Activated naive CD8-positive, alpha-beta T cell treated with anti-CD3 and anti-CD28 coated beads, Interleukin-2, amount 10 ng/mL, durations not matched to agents 7 days and 5 days (primary cell): ENCODE results near the gene SH3BP1. TPM values are rescaled to one million over a fixed set of nuclear protein-coding genes. Genes with fewer than 3 reads are reported as not detected.
"Not testable (repeated sequence)": the region's sequence is repeated elsewhere in the genome, so short reads cannot be mapped to it uniquely, and the experiment has no call there.

ENCODE experiments used
- ATAC-seq: fragments of 150-1000 bp; cut with Tn5 transposase; one replicate; pipeline ENCODE4 v1.10.0; 2021; ENCODE audit warnings: low read depth, moderate library complexity
- POLR2A ChIA-PET: fragments of 350-600 bp; sonication (Branson Sonifier 250); formaldehyde crosslinking; loops from one replicate; lab custom pipeline; 2021; ENCODE audit warnings: antibody characterized with exemption; lab: Charles Lee
- DNase-seq: peaks from one replicate; pipeline ENCODE4 v3.0.0; 2021
- H3K27ac Mint-ChIP-seq: one replicate; pipeline ENCODE4 v1.8.0; 2022; ENCODE audit warnings: mild to moderate bottlenecking, mixed read lengths
- H3K27me3 Mint-ChIP-seq: one replicate; pipeline ENCODE4 v1.8.0; 2022; ENCODE audit warnings: mild to moderate bottlenecking, moderate library complexity, mixed read lengths
- H3K36me3 Mint-ChIP-seq: one replicate; pipeline ENCODE4 v1.8.0; 2021; ENCODE audit warnings: mild to moderate bottlenecking, mixed read lengths
- H3K4me1 Mint-ChIP-seq: one replicate; pipeline ENCODE4 v1.8.0; 2021; ENCODE audit warnings: mixed read lengths
- H3K4me3 Mint-ChIP-seq: one replicate; pipeline ENCODE4 v1.8.0; 2022; ENCODE audit warnings: mild to moderate bottlenecking, moderate library complexity, mixed read lengths
- H3K9me3 Mint-ChIP-seq: one replicate; pipeline ENCODE4 v1.8.0; 2021; ENCODE audit warnings: mixed read lengths
- total RNA-seq, 2 experiments: library from RNA; stranded (reverse); gene quantifications; one replicate each; pipeline ENCODE4 v1.2.3, GENCODE V29; 2021

Gene SH3BP1
- 100 to 1,000 TPM; 157 to 169 TPM for total RNA-seq

GRCh38 chr22:37639070-37639760, at the start of gene SH3BP1:
SH3BP1 (plus strand) TSS chr22:37639669; CDS start chr22:37639788, 119 bp downstream.
- H3K36me3 Mint-ChIP-seq = peaks cover 18% of the 10 kb centered on the region
- H3K4me3 Mint-ChIP-seq = peak within 1 kb of the TSS; percentile 100
- peaks cover 59% of the 10 kb centered on the region for H3K4me1 Mint-ChIP-seq
- no peaks in the 10 kb centered on the region for H3K27me3 Mint-ChIP-seq
- POLR2A ChIA-PET = interaction anchor here (0.6 to 5.8 kb wide), 5 partner anchors 12 to 1266 kb away, joined by 3 to 51 read pairs (median 16); partner anchors contain the start of genes GGA1, LGALS1 and PDXP
- DNase-seq = peak; percentile 84
- ATAC-seq = peak; percentile 51
- no peaks in the 10 kb centered on the region for H3K9me3 Mint-ChIP-seq
- peak within 1 kb of the TSS; percentile 100 for H3K27ac Mint-ChIP-seq

- DNase-seq, H3K27ac Mint-ChIP-seq, H3K36me3 Mint-ChIP-seq, ATAC-seq, H3K9me3 Mint-ChIP-seq, H3K4me3 Mint-ChIP-seq: not testable (repeated sequence)
- Mint-ChIP-seq H3K27me3 (peaks cover 10% of the 10 kb centered on the region), H3K4me1 (peaks cover 11% of the 10 kb centered on the region)
- POLR2A ChIA-PET = interaction anchor here (0.6 to 0.9 kb wide), 3 partner anchors 17 to 1049 kb away, joined by 3 to 6 read pairs (median 3); no protein-coding TSS in a partner anchor
Observed at GRCh38 chr22:37591081-37591480, 48.4 kb upstream of the SH3BP1 start.

- Mint-ChIP-seq H3K4me1 (peaks cover 11% of the 10 kb centered on the region), H3K9me3 (no peaks in the 10 kb centered on the region), H3K27ac (peak overlapping the region; percentile 84), H3K27me3 (peaks cover 10% of the 10 kb centered on the region), H3K4me3 (peak overlapping the region; percentile 79), H3K36me3 (no peaks in the 10 kb centered on the region)
- ATAC-seq (peak; percentile 9), DNase-seq (no peak)
- POLR2A ChIA-PET = interaction anchor here (0.7 to 1.8 kb wide), 12 partner anchors 11 to 1050 kb away, joined by 3 to 18 read pairs (median 4); partner anchors contain the start of genes GGA1 and LGALS2
Observed at GRCh38 chr22:37591823-37592404, 47.6 kb upstream of the SH3BP1 start.

- POLR2A ChIA-PET = no interaction called here
- Mint-ChIP-seq H3K4me3 (no peak overlapping the region), H3K27me3 (peaks cover 9% of the 10 kb centered on the region), H3K4me1 (peaks cover 11% of the 10 kb centered on the region), H3K9me3 (no peaks in the 10 kb centered on the region), H3K27ac (no peak overlapping the region), H3K36me3 (no peaks in the 10 kb centered on the region)
- no peak for ATAC-seq
- DNase-seq = no peak
Observed at GRCh38 chr22:37594237-37594636, 45.2 kb upstream of the SH3BP1 start.

GRCh38 chr22:37599153-37599552, 40.3 kb upstream of the SH3BP1 start:
- H3K9me3 Mint-ChIP-seq = no peaks in the 10 kb centered on the region
- POLR2A ChIA-PET = no interaction called here

GRCh38 chr22:37601203-37601539, 38.3 kb upstream of the SH3BP1 start:
- H3K27ac Mint-ChIP-seq = no peak overlapping the region
- no peaks in the 10 kb centered on the region for H3K9me3 Mint-ChIP-seq
- no peak overlapping the region for H3K4me3 Mint-ChIP-seq
- no peaks in the 10 kb centered on the region for H3K36me3 Mint-ChIP-seq
- peaks cover 24% of the 10 kb centered on the region for H3K27me3 Mint-ChIP-seq
- POLR2A ChIA-PET = no interaction called here
- no peak for ATAC-seq
- DNase-seq = no peak
- H3K4me1 Mint-ChIP-seq = peaks cover 22% of the 10 kb centered on the region

More at GRCh38 chr22:37599153-37599552, 40.3 kb upstream of the SH3BP1 start:
- Mint-ChIP-seq H3K36me3 (no peaks in the 10 kb centered on the region), H3K27me3 (peaks cover 25% of the 10 kb centered on the region), H3K27ac (no peak overlapping the region), H3K4me1 (peaks cover 6% of the 10 kb centered on the region), H3K4me3 (no peak overlapping the region)
- ATAC-seq = no peak
- no peak for DNase-seq

- peaks cover 23% of the 10 kb centered on the region for H3K4me1 Mint-ChIP-seq
- H3K4me3 Mint-ChIP-seq = no peak overlapping the region
- H3K27ac Mint-ChIP-seq = no peak overlapping the region
- H3K36me3 Mint-ChIP-seq = no peaks in the 10 kb centered on the region
- peaks cover 24% of the 10 kb centered on the region for H3K27me3 Mint-ChIP-seq
- POLR2A ChIA-PET = no interaction called here
- H3K9me3 Mint-ChIP-seq = no peaks in the 10 kb centered on the region
- DNase-seq (no peak), ATAC-seq (no peak)
Observed at GRCh38 chr22:37601540-37602442, 37.7 kb upstream of the SH3BP1 start.

- Mint-ChIP-seq H3K27me3 (peaks cover 24% of the 10 kb centered on the region), H3K4me1 (peaks cover 30% of the 10 kb centered on the region)
- POLR2A ChIA-PET, DNase-seq, H3K4me3 Mint-ChIP-seq, ATAC-seq, H3K9me3 Mint-ChIP-seq, H3K27ac Mint-ChIP-seq, H3K36me3 Mint-ChIP-seq: not testable (repeated sequence)
Observed at GRCh38 chr22:37602546-37603277, 36.8 kb upstream of the SH3BP1 start.

- Mint-ChIP-seq H3K36me3 (no peaks in the 10 kb centered on the region), H3K4me3 (no peak overlapping the region), H3K27me3 (peaks cover 23% of the 10 kb centered on the region), H3K9me3 (no peaks in the 10 kb centered on the region), H3K27ac (no peak overlapping the region), H3K4me1 (peaks cover 34% of the 10 kb centered on the region)
- no peak for DNase-seq
- POLR2A ChIA-PET = interaction anchor here (0.7 to 2.0 kb wide), 2 partner anchors 12 to 35 kb away, joined by 4 to 10 read pairs; no protein-coding TSS in a partner anchor
- no peak for ATAC-seq
Observed at GRCh38 chr22:37604074-37604473, 35.4 kb upstream of the SH3BP1 start.

- DNase-seq = peak; percentile 73
- Mint-ChIP-seq H3K27me3 (peaks cover 21% of the 10 kb centered on the region), H3K36me3 (no peaks in the 10 kb centered on the region), H3K4me1 (peaks cover 41% of the 10 kb centered on the region), H3K27ac (no peak overlapping the region), H3K4me3 (peak overlapping the region; percentile 60), H3K9me3 (no peaks in the 10 kb centered on the region)
- POLR2A ChIA-PET = interaction anchor here (0.7 to 2.0 kb wide), 3 partner anchors 12 to 72 kb away, joined by 4 to 10 read pairs (median 4); no protein-coding TSS in a partner anchor
- peak; percentile 21 for ATAC-seq
Observed at GRCh38 chr22:37604875-37605274, 34.6 kb upstream of the SH3BP1 start.

GRCh38 chr22:37607010-37607934, 32.2 kb upstream of the SH3BP1 start:
- peaks cover 17% of the 10 kb centered on the region for H3K27me3 Mint-ChIP-seq
- ATAC-seq (peak; percentile 19), DNase-seq (peak; percentile 97)
- peak overlapping the region; percentile 80 for H3K4me3 Mint-ChIP-seq
- POLR2A ChIA-PET = interaction anchor here (0.5 to 4.5 kb wide), 18 partner anchors 15 to 727 kb away, joined by 3 to 51 read pairs (median 7); partner anchors contain the start of genes LGALS1, PDXP, RAC2 and SH3BP1
- H3K27ac Mint-ChIP-seq = peak overlapping the region; percentile 98
- H3K9me3 Mint-ChIP-seq = no peaks in the 10 kb centered on the region
- H3K4me1 Mint-ChIP-seq = peaks cover 49% of the 10 kb centered on the region
- no peaks in the 10 kb centered on the region for H3K36me3 Mint-ChIP-seq
